Right ventricle myocardium superior (tissue), 1 donor: ENCODE results near the gene YIPF4. TPM values are rescaled to one million over a fixed set of nuclear protein-coding genes. Genes with fewer than 3 reads are reported as not detected.

Experiments used
- ATAC-seq: fragments of 200-7000 bp; cut with Tn5 transposase; one replicate; pipeline ENCODE4 v1.9.1; 2020; ENCODE audit warnings: mild to moderate bottlenecking; ENCODE audit not compliant: poor library complexity
- DNase-seq: peaks from one replicate; pipeline ENCODE4 v3.0.0-alpha.2; 2020
- intact Hi-C: fragments of 100-400 bp; cut with DNase I; formaldehyde crosslinking; loops from one replicate; pipeline ENCODE4 v1.11.2; 2022
- long read RNA-seq: library from polyadenylated mRNA; unstranded; transcript quantifications from one replicate; pipeline ENCODE4 v2.0.0, GENCODE V29; 2021
- total RNA-seq: library from RNA; stranded (reverse); fragmentation: NEBNext Ultra II Directional; extraction: Animal tissue kit (Norgen Biotek cat#: 25700); gene quantifications from one replicate; pipeline ENCODE4 v1.2.1, GENCODE V29; 2021
- donor health status: DM: no; HTN: yes; CAD: no; lungs with severe emphysema.

The YIPF4 gene
- total RNA-seq = 67.5 TPM
- long read RNA-seq, full-length matches to known transcripts = 160 of 178 reads
- long read RNA-seq, partial matches to known transcripts = 3 of 178 reads
- long read RNA-seq, other reads (novel, unspliced or antisense) = 15 of 178 reads

DNA sequence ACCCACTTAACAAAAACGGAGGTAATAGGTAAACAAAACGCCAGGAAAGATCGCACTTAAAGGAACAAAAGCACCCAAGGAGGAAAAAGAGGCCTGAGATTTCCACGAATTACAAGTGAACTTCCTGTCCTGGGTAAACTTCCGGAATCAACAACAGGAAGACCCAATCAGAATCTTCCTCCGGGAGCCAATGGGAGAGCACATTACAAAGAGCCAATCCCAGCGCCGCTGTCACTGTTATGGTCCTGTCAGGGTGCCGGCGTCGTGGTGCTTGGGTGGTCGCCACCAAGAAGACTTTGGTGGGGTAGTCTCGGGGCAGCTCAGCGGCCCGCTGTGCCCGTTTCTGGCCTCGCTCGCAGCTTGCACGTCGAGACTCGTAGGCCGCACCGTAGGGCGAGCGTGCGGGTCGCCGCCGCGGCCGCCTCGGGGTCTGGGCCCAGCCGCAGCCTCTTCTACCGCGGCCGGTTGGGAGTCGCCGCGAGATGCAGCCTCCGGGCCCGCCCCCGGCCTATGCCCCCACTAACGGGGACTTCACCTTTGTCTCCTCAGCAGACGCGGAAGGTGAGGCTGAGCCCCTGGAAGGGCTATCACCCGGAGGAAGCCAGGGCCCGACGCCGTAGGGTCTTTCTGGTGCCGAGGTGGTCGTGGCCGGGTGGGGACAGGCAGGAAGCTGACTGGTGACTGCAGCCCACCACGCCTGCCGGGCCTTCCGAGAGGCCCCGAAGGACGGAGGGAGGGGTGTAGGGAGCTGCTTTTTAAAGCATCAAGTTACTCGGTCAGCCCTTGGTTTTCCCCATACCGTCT is at the start of gene YIPF4:
Gene YIPF4 (plus strand): TSS at position 231 of the 804 bp plus-strand sequence. CDS start 252 bp downstream, at position 483.
- intact Hi-C loops = no loop called here
- peak; percentile 91 for DNase-seq
- peak; percentile 100 for ATAC-seq

DNA sequence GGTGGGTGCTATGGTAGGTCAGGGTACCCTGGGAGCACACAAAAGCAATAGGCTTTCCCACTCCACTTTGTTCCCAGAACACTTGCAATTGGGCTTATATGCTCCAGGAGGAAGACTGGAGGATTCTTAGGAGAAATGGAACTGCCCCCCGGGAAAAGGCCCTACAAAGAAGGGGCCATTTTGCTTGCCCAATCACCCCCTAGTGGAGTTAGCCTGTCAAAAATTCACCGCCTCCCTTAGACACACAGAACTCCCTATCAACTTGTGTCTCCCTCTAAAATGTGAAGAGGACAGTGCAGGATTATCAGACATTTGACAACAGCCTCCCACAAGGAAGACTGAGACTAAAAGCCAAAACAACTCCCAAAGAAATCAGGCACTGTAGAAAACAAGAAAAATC is 49.5 kb upstream of the YIPF4 start:
- intact Hi-C loops = no loop called here
- DNase-seq (no peak), ATAC-seq (no peak)

DNA sequence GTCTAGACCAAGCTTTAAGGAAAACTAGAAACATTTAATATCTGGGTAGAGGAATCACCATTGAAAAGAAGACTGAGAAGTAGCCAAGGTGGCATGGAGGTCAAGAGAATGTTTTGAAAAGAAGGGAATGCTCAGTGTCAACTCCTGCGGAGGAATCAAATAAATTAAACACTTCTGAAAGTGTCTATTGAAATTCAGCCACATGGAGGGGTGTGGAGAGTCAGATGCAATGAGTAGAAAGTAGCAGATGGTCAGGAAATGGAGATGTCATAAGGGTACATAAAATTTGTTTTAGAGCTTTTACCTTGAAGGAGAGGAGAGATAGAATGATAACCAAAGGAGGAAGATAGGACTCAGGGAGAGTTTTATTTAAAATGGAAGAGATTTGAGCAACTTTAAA is 48.1 kb upstream of the YIPF4 start:
- DNase-seq (no peak), ATAC-seq (no peak)
- intact Hi-C loops = no loop called here

- intact Hi-C loops = no loop called here
- no peak for DNase-seq
- no peak for ATAC-seq
Measured at GRCh38 chr2:32231959-32232358, 45.7 kb upstream of the YIPF4 start.

GRCh38 chr2:32235315-32235714 is 42.4 kb upstream of the YIPF4 start:
- intact Hi-C loops = no loop called here
- ATAC-seq (no peak), DNase-seq (no peak)

DNA sequence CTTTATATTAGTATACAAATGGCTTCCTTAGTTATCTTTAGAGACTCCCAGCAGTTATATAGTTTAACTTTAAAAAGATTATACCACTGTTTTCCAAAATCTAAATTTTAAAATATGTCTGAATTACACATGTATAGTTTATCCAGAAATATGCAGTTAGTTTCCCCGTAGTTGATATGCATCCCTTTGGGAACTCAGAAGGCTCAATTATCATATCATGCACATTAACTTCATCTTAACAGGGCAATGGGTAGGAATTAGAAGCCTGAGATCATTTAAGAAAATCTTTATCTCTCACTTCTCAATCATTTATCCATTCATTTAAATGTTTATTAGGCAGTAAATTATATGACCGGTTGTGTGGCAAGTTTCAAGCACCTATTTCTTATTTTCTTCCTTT is 40.2 kb upstream of the YIPF4 start:
- DNase-seq = no peak
- ATAC-seq = no peak

GRCh38 chr2:32237996-32238395 is 39.7 kb upstream of the YIPF4 start:
- intact Hi-C loops = no loop called here
- ATAC-seq = no peak

More for the DNA sequence above, 40.2 kb upstream of the YIPF4 start:
- intact Hi-C loops = no loop called here

GRCh38 chr2:32242331-32242730 is 35.4 kb upstream of the YIPF4 start:
- no peak for DNase-seq
- intact Hi-C loops = no loop called here

More at GRCh38 chr2:32237996-32238395, 39.7 kb upstream of the YIPF4 start:
- no peak for DNase-seq

DNA sequence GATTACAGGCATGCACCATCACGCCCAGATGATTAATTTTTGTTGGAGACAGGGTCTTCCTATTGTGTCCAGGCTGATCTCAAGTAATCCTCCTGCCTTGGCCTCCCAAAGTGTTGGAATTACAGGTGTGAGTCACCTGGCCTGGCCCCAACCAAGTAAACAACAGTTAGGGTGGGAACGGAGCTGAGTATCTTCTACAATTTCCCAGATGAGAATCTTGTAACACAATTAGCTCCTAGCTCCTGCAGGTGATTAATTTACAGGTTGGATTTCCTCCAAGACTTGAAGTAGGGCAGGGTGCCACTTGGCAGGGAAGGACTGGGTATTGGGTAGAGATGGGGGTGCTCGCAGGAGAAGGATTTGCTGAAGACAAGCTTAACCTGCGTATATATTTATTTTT is 30.8 kb upstream of the YIPF4 start:
- ATAC-seq = no peak
- intact Hi-C loops = no loop called here

More at GRCh38 chr2:32242331-32242730, 35.4 kb upstream of the YIPF4 start:
- ATAC-seq = no peak

DNA sequence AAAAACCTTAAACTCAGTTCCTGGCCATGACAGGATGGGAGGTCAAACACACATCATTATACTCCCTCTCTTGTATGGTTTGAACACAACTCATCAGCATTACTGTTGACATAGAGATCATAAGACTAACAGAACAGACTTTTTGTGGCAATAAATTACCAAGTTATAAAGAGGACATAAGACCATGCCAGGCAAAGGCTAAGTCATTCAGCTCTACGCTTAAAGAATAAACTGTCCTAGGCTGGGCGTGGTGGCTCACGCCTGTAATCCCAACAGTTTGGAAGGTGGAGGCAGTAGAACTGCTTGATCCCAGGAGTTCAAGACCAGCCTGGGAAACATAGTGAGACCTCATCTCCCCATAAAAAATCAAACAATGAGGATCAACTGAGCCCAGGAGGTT is 29.4 kb upstream of the YIPF4 start:
- ATAC-seq = no peak
- DNase-seq = no peak
- intact Hi-C loops = no loop called here

More for the DNA sequence above, 30.8 kb upstream of the YIPF4 start:
- no peak for DNase-seq

DNA sequence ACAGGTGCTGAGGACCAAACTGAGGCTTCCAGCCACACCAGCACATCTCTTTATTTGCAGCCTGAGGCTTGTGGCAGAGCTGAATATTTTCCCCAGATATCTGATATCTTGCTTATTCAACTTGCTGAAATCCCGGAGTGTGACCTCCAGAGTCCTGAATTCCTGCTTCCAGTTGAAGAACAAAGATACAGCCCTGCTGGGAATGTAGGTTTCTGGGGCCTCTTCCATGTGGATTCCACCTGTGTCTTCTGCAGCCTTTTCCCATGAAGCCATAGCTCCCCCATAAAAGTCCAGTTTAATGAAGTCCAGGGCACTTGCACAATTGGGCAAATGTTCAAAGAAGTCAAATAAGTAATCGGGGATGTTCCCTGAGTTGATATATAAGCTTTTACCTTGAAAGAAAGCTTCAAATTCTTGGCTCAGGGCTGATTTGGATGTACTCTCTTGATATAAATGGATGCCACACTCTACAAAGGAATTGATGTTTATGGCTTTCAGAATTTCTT is 27.9 kb upstream of the YIPF4 start:
- no peak for ATAC-seq
- intact Hi-C loops = no loop called here
- DNase-seq = no peak

DNA sequence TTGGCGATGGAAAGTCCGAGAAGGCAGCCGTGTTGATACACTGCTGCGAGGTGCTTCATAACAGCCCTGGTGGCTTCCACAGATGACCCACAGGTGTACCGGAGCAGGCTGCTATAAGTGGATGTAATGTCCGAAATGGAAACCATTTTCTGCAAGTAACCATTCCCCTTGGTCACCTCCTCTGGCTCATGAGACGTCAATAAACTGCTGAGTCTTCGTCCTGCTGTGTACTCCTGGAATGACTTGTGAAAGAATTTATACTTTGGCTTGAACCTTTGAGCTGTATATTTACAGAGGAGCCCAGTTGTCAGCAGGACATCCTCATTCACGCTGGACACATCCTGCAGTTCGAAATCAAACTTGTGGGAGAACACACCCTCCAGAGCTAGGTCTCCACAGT is 27.4 kb upstream of the YIPF4 start:
- ATAC-seq = no peak

GRCh38 chr2:32258242-32258641 is 19.5 kb upstream of the YIPF4 start:
- ATAC-seq (no peak), DNase-seq (no peak)
- intact Hi-C loops = no loop called here

More for the DNA sequence above, 27.4 kb upstream of the YIPF4 start:
- intact Hi-C loops = no loop called here
- no peak for DNase-seq

- intact Hi-C loops = no loop called here
- ATAC-seq (no peak), DNase-seq (no peak)
Measured at GRCh38 chr2:32260376-32260775, 17.3 kb upstream of the YIPF4 start.

DNA sequence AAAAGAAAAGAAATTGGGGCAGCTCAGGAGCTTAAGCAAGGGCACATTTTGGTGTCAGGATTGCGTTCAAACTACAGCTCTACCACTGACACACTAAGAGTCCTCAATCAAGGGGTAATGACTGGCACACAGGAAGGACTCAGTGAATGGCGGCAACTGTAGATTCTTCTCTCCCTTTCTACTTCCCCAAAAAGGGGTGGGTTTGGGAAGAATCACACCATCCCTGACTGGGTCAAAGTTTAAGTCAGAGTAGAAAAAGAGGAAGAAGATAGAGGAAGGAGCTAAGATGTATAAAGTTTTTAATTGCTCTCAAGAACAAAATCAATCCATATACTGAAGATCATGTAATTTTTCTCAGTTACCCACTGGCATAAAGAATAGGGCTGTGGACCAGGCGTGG is 15.6 kb upstream of the YIPF4 start:
- intact Hi-C loops = no loop called here
- no peak for DNase-seq
- peak; percentile 39 for ATAC-seq

DNA sequence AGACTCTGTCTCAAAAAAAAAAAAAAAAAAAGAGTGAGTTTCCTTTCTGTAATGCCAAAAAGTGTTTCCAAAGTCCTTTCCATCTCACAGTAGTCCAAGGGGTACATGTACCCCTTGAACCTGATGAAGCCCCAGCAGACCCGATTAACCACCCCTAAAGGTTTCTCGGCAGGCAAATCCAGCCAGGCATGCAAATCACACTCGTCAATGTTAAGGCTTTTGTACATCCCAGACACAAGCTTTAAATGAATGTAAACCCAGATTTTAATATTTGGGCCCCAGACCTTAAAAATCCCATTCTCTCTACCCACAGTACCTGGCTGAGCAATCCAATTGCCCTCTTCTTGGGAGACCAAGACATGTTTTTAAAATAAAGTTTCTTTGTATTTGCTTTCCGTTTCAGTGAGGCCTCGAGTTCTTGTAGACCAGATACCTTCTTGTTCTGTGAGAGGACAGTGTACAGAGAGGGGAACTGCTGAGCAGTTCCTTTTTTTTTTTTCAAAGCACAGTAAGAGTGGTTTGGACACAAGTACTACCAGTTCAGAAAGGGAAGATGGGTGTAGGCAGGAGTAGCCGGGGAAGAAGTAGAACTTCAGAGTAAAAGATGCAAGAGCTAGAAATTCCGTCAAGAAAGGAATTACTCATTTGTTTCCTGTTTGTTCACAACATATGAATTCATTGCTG is 13.1 kb upstream of the YIPF4 start, which contains the start of gene NLRC4:
Gene NLRC4 (minus strand): TSS at position 465 of the 684 bp plus-strand sequence. CDS start 8,111 bp downstream, outside the sequence.
- ATAC-seq = peak; percentile 61
- intact Hi-C loops = no loop called here
- DNase-seq = no peak

- intact Hi-C loops = no loop called here
- DNase-seq = no peak
- no peak for ATAC-seq
Measured at GRCh38 chr2:32271063-32271462, 6.6 kb upstream of the YIPF4 start.

DNA sequence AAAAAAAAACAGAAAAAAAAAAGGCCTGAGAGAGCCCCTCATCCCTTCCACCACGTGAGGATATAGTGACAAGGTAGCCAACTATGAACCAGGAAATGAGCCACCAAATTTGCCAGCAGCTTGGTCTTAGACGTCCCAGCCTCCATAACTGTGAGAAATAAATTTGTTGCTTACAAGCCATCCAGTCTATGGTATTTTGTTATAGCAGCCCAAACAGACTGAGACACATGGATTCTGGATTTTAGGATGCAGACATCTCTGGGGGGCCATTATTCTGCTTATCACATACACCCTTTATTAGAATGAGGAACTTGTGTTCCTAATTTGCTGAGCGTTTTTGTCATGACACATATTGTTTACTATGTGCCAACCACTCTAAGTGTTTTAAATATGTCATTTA is 5.4 kb upstream of the YIPF4 start:
- no peak for ATAC-seq
- DNase-seq = no peak
- intact Hi-C loops = no loop called here

DNA sequence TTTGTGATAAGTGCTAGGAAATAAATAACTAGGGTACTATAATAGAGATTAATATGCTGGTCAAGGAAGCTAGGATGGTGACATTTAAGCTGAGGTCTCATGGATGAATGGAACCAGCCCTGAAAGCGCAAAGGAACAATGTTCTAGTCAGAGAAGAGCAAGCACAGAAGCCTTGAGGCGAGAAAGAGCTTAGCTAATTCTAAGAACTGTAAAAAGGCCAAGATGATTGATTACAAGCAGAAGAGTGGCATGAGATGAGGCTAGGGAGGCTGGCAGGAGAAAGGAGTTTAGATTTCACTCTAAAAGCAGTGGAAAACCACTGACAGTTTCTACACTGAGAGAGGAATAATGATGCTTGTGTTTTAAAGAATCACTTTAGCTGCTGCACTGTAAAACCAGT is 3.4 kb upstream of the YIPF4 start:
- ATAC-seq (no peak), DNase-seq (no peak)
- intact Hi-C loops = no loop called here
